ENCODE measurements around the gene GUCY2D. TPM values are rescaled to one million over a fixed set of nuclear protein-coding genes. Genes with fewer than 3 reads are reported as not detected.

The GUCY2D gene
- total RNA-seq, 1 experiment from 2014 or later = not detected

GRCh38 chr17:8044819-8045810, 42.7 kb downstream of the GUCY2D start:
- H3K4me1 ChIP-seq (ENCODE audit: insufficient read depth, low read length, poor library complexity, severe bottlenecking) = peaks cover 6% of the 10 kb centered on the region
- intact Hi-C loops (cut with micrococcal nuclease; ENCODE audit: unreplicated experiment) = loop anchor here (10.0 kb wide), 1 partner anchor 220 kb away; no protein-coding TSS in a partner anchor
- H3K4me3 ChIP-seq (ENCODE audit: low read depth, low read length, poor library complexity, severe bottlenecking) = no peak overlapping the region
- no TSS peak for BruUV-seq (replicated peaks)
- POLR2A ChIA-PET (ENCODE audit: low non-redundant PET) = no interaction called here
- no peak for DNase-seq (ENCODE audit: low spot score)
- no peak overlapping the region for H3K27ac ChIP-seq (ENCODE audit: low read depth, low read length, poor library complexity, severe bottlenecking)
- TF ChIP-seq CTCF (conservative IDR thresholded peaks at IDR 0.05; ENCODE audit: low read depth, low read length) (no peak), EZH2 (IDR thresholded peaks at IDR 0.05; ENCODE audit: borderline replicate concordance, low read depth, low read length, poor library complexity, severe bottlenecking) (no peak)
- H3K27me3 ChIP-seq (replicated peaks; ENCODE audit: insufficient read depth, low read depth, low read length, poor library complexity) = no peaks in the 10 kb centered on the region
- CTCF ChIA-PET = interaction anchor here (0.5 to 1.2 kb wide), 2 partner anchors 13 to 49 kb away, joined by 3 to 4 read pairs; no protein-coding TSS in a partner anchor
- H3K36me3 ChIP-seq (ENCODE audit: insufficient read depth, low read length, poor library complexity, severe bottlenecking) = no peaks in the 10 kb centered on the region
- H3K9me3 ChIP-seq (ENCODE audit: low read depth, low read length, poor library complexity, severe bottlenecking) = no peaks in the 10 kb centered on the region

- no peaks in the 10 kb centered on the region for H3K36me3 ChIP-seq (ENCODE audit: insufficient read depth, low read length, poor library complexity, severe bottlenecking)
- no TSS peak for BruUV-seq (replicated peaks)
- TF ChIP-seq CTCF (conservative IDR thresholded peaks at IDR 0.05; ENCODE audit: low read depth, low read length) (no peak), EZH2 (IDR thresholded peaks at IDR 0.05; ENCODE audit: borderline replicate concordance, low read depth, low read length, poor library complexity, severe bottlenecking) (no peak)
- H3K9me3 ChIP-seq (ENCODE audit: low read depth, low read length, poor library complexity, severe bottlenecking) = no peaks in the 10 kb centered on the region
- H3K27me3 ChIP-seq (replicated peaks; ENCODE audit: insufficient read depth, low read depth, low read length, poor library complexity) = no peaks in the 10 kb centered on the region
- CTCF ChIA-PET = interaction anchor here (1.2 kb wide), 1 partner anchor 11 kb away, joined by 3 read pairs; no protein-coding TSS in a partner anchor
- intact Hi-C loops (cut with micrococcal nuclease; ENCODE audit: unreplicated experiment) = loop anchor here (10.0 kb wide), 1 partner anchor 222 kb away; no protein-coding TSS in a partner anchor
- POLR2A ChIA-PET (ENCODE audit: low non-redundant PET) = no interaction called here
- H3K27ac ChIP-seq (ENCODE audit: low read depth, low read length, poor library complexity, severe bottlenecking) = no peak overlapping the region
- H3K4me1 ChIP-seq (ENCODE audit: insufficient read depth, low read length, poor library complexity, severe bottlenecking) = no peaks in the 10 kb centered on the region
- no peak overlapping the region for H3K4me3 ChIP-seq (ENCODE audit: low read depth, low read length, poor library complexity, severe bottlenecking)
- no peak for DNase-seq (ENCODE audit: low spot score)
Measured at GRCh38 chr17:8046306-8046928, 44.0 kb downstream of the GUCY2D start.

GRCh38 chr17:8046929-8047768, 44.7 kb downstream of the GUCY2D start:
- BruUV-seq (replicated peaks) = no TSS peak
- Histone ChIP-seq H3K27ac (ENCODE audit: low read depth, low read length, poor library complexity, severe bottlenecking) (no peak overlapping the region), H3K4me1 (ENCODE audit: insufficient read depth, low read length, poor library complexity, severe bottlenecking) (no peaks in the 10 kb centered on the region), H3K9me3 (ENCODE audit: low read depth, low read length, poor library complexity, severe bottlenecking) (no peaks in the 10 kb centered on the region), H3K4me3 (ENCODE audit: low read depth, low read length, poor library complexity, severe bottlenecking) (no peak overlapping the region), H3K27me3 (replicated peaks; ENCODE audit: insufficient read depth, low read depth, low read length, poor library complexity) (no peaks in the 10 kb centered on the region), H3K36me3 (ENCODE audit: insufficient read depth, low read length, poor library complexity, severe bottlenecking) (no peaks in the 10 kb centered on the region)
- ChIA-PET CTCF (no interaction called here), POLR2A (ENCODE audit: low non-redundant PET) (interaction anchor here (0.5 kb wide), 1 partner anchor 234 kb away, joined by 6 read pairs; no protein-coding TSS in a partner anchor)
- DNase-seq (ENCODE audit: low spot score) = no peak
- intact Hi-C loops (cut with micrococcal nuclease; ENCODE audit: unreplicated experiment) = loop anchor here (10.0 kb wide), 1 partner anchor 222 kb away; no protein-coding TSS in a partner anchor
- TF ChIP-seq EZH2 (IDR thresholded peaks at IDR 0.05; ENCODE audit: borderline replicate concordance, low read depth, low read length, poor library complexity, severe bottlenecking) = no peak
- no peak for TF ChIP-seq CTCF (conservative IDR thresholded peaks at IDR 0.05; ENCODE audit: low read depth, low read length)

All from A673 (cell line).